Body of pancreas (tissue), 4 donors: Measurements from ENCODE around the gene TACC2.

Source experiments
- POLR2A ChIP-seq, 3 donors: fragments of 450-650 bp; IDR thresholded peaks; one replicate each; pipeline ENCODE4 v1.6.1; 2016; ENCODE audit warnings: antibody characterized with exemption in 3 of 3, mild to moderate bottlenecking in 2 of 3
- TF ChIP-seq, protein P1 (sequence below), 7 experiments: fragments of 450-650 bp in 4 of 7; fragments of 200-600 bp in 3 of 7; sonication (generic) in 3 of 7; IDR thresholded peaks; one replicate each; pipeline ENCODE4 v1.5.1; 2016 to 2019; ENCODE audit warnings: antibody characterized with exemption in 7 of 7

DNA sequence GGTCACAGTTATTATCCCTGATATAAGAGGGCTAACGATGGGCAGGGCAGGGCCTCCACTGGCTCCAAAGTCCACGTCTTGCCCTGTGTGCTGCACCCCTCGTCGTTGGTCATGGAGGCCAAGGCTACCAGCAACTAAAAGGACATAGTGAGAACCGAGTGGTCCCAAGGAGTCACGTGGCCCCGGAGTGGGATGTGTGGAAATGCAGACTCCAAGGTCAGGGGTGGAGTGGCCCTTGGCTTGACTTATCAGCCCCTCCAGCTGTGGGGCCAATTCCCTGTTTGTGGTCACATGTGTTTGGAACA lies 312.8 kb downstream of the TACC2 start:
- TF ChIP-seq, protein P1, sequence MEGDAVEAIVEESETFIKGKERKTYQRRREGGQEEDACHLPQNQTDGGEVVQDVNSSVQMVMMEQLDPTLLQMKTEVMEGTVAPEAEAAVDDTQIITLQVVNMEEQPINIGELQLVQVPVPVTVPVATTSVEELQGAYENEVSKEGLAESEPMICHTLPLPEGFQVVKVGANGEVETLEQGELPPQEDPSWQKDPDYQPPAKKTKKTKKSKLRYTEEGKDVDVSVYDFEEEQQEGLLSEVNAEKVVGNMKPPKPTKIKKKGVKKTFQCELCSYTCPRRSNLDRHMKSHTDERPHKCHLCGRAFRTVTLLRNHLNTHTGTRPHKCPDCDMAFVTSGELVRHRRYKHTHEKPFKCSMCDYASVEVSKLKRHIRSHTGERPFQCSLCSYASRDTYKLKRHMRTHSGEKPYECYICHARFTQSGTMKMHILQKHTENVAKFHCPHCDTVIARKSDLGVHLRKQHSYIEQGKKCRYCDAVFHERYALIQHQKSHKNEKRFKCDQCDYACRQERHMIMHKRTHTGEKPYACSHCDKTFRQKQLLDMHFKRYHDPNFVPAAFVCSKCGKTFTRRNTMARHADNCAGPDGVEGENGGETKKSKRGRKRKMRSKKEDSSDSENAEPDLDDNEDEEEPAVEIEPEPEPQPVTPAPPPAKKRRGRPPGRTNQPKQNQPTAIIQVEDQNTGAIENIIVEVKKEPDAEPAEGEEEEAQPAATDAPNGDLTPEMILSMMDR (IDR thresholded peaks at IDR 0.05) = no peak
- TF ChIP-seq POLR2A (IDR thresholded peaks at IDR 0.05) = no peak
